ENCODE measurements around the gene SCP2. TPM values are rescaled to one million over a fixed set of nuclear protein-coding genes. Genes with fewer than 3 reads are reported as not detected.

Gene SCP2
- total RNA-seq, 2 experiments from 2014 or later = 78.1 to 81.1 TPM

DNA sequence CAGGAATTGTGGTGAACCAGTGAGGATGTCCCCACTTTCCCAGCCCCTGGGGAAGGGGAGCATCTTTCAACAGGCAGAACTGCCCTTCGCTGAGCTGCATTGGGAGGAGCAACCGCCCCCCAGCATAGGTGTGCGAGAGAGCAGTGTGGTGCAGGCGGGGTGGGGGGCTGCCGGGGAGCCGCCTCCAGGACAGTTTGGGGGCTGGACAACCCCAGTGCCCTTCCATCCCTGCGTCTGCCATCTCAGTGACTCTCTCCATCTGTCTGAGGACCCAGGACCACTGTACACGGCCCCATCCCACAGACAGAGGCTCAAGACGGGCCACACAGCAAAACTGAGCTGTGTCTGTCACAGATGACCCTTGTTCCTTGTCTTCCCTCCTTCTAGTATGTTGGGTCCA is 149.1 kb downstream of the SCP2 start:
- Mint-ChIP-seq H3K27ac (no peak overlapping the region), H3K36me3 (no peaks in the 10 kb centered on the region), H3K9me3 (no peaks in the 10 kb centered on the region), H3K27me3 (no peaks in the 10 kb centered on the region), H3K4me1 (ENCODE audit: low read depth) (no peaks in the 10 kb centered on the region), H3K4me3 (no peak overlapping the region)
- intact Hi-C loops (cut with micrococcal nuclease) = no loop called here
- no peak for DNase-seq
- CTCF ChIA-PET = no interaction called here
- POLR2A ChIA-PET = no interaction called here

DNA sequence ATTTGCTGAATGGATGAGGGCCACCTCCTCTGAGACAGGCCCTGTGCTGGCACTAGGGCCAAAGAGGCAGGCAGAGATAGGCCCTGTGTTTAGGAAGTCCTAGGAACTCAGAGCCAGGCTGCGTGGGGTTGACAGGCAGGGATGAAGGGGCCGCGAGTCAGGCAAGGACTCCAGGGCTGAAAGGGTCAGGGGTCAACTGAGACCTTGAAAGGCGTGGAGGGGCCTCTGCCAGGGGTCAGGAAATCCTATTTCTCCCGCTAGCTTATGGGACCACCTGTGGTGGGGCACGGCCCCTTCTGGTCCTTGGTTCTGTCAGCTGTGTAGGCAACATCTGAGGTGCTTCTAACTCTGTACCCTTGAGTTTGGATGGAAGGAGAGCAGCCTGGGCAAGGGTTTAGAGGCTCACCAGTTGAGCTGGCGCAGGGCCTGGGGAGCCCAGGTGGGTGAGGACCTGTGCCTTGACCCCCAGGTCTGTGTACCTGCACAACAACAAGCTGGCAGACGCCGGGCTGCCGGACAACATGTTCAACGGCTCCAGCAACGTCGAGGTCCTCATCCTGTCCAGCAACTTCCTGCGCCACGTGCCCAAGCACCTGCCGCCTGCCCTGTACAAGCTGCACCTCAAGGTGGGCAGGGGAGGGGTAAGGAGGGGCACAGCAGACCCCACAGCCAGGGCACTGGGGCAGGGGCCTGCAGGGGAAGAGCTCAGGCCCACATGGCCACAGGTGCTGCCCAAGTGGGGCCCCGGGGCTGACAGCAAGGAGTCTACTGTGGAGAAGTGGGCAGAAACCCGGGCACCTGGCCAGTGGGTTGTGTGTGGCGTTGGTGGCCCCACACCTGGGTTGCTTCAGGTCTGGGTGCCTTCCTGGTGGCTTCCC is 149.9 kb downstream of the SCP2 start:
- ChIA-PET POLR2A (no interaction called here), CTCF (no interaction called here)
- H3K36me3 Mint-ChIP-seq = no peaks in the 10 kb centered on the region
- H3K9me3 Mint-ChIP-seq = no peaks in the 10 kb centered on the region
- no peak for DNase-seq
- no peak overlapping the region for H3K27ac Mint-ChIP-seq
- H3K4me3 Mint-ChIP-seq = no peak overlapping the region
- intact Hi-C loops (cut with micrococcal nuclease) = no loop called here
- H3K4me1 Mint-ChIP-seq (ENCODE audit: low read depth) = no peaks in the 10 kb centered on the region
- no peaks in the 10 kb centered on the region for H3K27me3 Mint-ChIP-seq

DNA sequence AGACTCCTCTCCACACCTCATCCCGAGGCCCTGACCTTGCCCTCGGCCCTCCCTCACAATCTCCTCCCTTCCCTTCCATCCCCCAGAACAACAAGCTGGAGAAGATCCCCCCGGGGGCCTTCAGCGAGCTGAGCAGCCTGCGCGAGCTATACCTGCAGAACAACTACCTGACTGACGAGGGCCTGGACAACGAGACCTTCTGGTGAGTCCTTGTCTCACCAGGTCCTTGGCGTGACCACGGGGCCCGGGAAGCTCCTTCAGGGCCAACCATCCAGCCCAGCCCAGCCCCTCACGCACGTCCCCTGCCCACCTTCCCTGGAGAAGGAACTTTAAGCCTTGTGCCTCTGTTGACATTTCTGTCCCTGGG is 150.5 kb downstream of the SCP2 start:
- DNase-seq = no peak
- Mint-ChIP-seq H3K4me1 (ENCODE audit: low read depth) (no peaks in the 10 kb centered on the region), H3K4me3 (no peak overlapping the region), H3K36me3 (no peaks in the 10 kb centered on the region), H3K27me3 (no peaks in the 10 kb centered on the region), H3K27ac (no peak overlapping the region), H3K9me3 (no peaks in the 10 kb centered on the region)
- ChIA-PET POLR2A (no interaction called here), CTCF (no interaction called here)
- intact Hi-C loops (cut with micrococcal nuclease) = no loop called here

DNA sequence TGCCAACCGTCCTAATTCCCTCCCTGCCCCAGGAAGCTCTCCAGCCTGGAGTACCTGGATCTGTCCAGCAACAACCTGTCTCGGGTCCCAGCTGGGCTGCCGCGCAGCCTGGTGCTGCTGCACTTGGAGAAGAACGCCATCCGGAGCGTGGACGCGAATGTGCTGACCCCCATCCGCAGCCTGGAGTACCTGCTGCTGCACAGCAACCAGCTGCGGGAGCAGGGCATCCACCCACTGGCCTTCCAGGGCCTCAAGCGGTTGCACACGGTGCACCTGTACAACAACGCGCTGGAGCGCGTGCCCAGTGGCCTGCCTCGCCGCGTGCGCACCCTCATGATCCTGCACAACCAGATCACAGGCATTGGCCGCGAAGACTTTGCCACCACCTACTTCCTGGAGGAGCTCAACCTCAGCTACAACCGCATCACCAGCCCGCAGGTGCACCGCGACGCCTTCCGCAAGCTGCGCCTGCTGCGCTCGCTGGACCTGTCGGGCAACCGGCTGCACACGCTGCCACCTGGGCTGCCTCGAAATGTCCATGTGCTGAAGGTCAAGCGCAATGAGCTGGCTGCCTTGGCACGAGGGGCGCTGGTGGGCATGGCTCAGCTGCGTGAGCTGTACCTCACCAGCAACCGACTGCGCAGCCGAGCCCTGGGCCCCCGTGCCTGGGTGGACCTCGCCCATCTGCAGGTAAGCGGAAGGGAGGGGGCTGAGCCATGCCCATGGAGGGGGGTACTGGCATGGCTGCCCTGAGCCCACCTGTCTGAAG is 151.4 kb downstream of the SCP2 start:
- no peak for DNase-seq
- Mint-ChIP-seq H3K9me3 (no peaks in the 10 kb centered on the region), H3K27ac (no peak overlapping the region), H3K27me3 (no peaks in the 10 kb centered on the region), H3K36me3 (no peaks in the 10 kb centered on the region), H3K4me3 (no peak overlapping the region), H3K4me1 (ENCODE audit: low read depth) (no peaks in the 10 kb centered on the region)
- intact Hi-C loops (cut with micrococcal nuclease) = no loop called here
- POLR2A ChIA-PET = interaction anchor here (0.6 kb wide), 1 partner anchor 118 kb away, joined by 3 read pairs; no protein-coding TSS in a partner anchor
- CTCF ChIA-PET = no interaction called here

DNA sequence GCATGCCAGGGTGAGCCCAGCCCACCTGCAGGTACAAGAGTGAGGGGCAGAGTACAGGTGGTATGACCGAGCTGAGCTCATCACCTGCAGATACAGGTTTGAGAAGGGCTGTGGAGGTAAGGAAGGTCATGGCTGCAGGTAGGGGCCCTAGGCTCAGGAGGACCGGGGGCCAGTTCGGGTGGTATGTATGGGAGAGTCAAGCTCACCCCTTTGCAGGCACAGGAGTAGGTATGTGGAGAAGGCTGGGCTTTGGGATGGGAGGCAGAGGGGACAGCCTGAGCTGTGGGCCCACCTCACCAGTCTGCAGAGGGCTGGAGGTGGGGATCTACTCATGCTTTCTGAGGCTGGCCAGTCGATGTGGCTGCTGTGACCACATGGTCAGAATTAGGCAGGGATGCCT is 152.2 kb downstream of the SCP2 start:
- CTCF ChIA-PET = no interaction called here
- no peaks in the 10 kb centered on the region for H3K9me3 Mint-ChIP-seq
- no peaks in the 10 kb centered on the region for H3K36me3 Mint-ChIP-seq

DNA sequence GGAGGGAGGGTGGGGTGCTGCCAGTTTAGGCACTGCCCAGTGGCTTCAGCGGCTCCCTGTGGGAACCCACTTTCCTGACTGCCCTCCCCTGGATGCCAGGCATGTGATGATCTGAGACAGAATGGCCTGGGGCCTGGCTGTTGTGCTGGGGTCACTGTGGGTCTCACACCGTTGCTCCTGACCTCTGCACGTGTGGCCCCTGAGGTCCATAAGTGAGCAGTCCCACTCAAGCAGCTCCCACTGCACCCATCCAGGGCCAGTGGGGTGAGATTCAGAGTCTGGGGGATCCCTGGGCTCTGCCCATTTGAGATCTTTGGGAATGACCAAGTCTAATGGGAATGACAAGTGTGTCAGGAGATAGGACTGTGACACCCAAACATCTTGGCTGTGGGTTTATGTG is 153.0 kb downstream of the SCP2 start:
- CTCF ChIA-PET = no interaction called here
- POLR2A ChIA-PET = no interaction called here
- DNase-seq = no peak
- Mint-ChIP-seq H3K4me1 (ENCODE audit: low read depth) (no peaks in the 10 kb centered on the region), H3K27ac (no peak overlapping the region), H3K36me3 (no peaks in the 10 kb centered on the region), H3K9me3 (no peaks in the 10 kb centered on the region), H3K4me3 (no peak overlapping the region), H3K27me3 (no peaks in the 10 kb centered on the region)
- intact Hi-C loops (cut with micrococcal nuclease) = no loop called here

More for the DNA sequence above, 152.2 kb downstream of the SCP2 start:
- H3K4me1 Mint-ChIP-seq (ENCODE audit: low read depth) = no peaks in the 10 kb centered on the region
- H3K4me3 Mint-ChIP-seq = no peak overlapping the region
- H3K27ac Mint-ChIP-seq = no peak overlapping the region
- no peak for DNase-seq
- H3K27me3 Mint-ChIP-seq = no peaks in the 10 kb centered on the region
- intact Hi-C loops (cut with micrococcal nuclease) = no loop called here
- POLR2A ChIA-PET = no interaction called here

DNA sequence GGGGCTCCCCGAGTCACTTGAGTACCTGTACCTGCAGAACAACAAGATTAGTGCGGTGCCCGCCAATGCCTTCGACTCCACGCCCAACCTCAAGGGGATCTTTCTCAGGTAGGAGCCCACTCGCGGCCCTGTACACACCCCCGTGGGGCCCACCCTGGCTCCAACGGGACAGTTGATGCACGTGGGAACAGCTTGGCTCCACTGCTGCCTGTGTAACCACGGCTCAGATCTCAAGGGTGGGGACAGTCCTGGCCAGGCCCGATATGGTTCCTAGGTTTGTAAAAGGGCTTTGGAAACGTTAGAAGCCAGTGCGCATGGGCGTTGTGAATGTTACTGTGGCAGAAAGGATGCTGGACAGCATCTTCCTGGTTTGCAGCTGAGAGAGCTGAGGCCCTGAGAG is 153.7 kb downstream of the SCP2 start:
- Mint-ChIP-seq H3K27ac (no peak overlapping the region), H3K4me1 (ENCODE audit: low read depth) (no peaks in the 10 kb centered on the region), H3K4me3 (no peak overlapping the region), H3K36me3 (no peaks in the 10 kb centered on the region), H3K27me3 (no peaks in the 10 kb centered on the region), H3K9me3 (no peaks in the 10 kb centered on the region)
- intact Hi-C loops (cut with micrococcal nuclease) = no loop called here
- POLR2A ChIA-PET = no interaction called here
- DNase-seq = no peak
- CTCF ChIA-PET = no interaction called here

DNA sequence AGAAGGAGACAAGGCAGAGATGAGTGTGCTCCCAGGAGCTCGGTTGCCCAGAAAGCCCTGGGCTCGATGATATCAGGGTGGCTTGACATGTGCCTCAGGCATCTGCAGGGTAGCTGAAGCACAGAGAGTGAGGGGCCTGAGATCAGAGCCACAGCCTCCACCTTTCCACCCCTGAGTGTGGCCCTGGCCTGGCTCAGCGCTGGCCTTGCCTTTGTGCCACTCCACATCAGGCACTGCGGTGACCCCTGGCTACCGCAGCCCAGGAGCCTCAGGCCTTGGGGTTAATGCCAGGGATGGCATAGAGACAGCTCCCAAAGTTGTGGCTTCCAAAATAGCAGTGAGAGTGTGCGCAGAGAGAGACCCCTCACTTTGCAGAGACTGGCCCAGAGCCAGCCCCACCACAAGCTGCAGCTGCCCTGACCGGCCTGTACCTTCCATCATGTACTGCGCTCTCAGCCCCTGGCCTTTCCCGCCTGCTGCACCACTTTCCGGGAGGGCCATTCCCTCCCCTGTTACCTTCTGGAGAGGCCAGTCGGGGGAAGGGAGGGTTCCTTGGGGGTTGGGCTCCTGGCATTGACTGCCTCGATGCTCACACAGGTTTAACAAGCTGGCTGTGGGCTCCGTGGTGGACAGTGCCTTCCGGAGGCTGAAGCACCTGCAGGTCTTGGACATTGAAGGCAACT is 154.4 kb downstream of the SCP2 start:
- ChIA-PET POLR2A (no interaction called here), CTCF (no interaction called here)
- H3K4me1 Mint-ChIP-seq (ENCODE audit: low read depth) = no peaks in the 10 kb centered on the region
- no peak overlapping the region for H3K4me3 Mint-ChIP-seq
- H3K27ac Mint-ChIP-seq = no peak overlapping the region
- H3K9me3 Mint-ChIP-seq = no peaks in the 10 kb centered on the region
- intact Hi-C loops (cut with micrococcal nuclease) = no loop called here
- H3K36me3 Mint-ChIP-seq = no peaks in the 10 kb centered on the region
- no peak for DNase-seq
- no peaks in the 10 kb centered on the region for H3K27me3 Mint-ChIP-seq

DNA sequence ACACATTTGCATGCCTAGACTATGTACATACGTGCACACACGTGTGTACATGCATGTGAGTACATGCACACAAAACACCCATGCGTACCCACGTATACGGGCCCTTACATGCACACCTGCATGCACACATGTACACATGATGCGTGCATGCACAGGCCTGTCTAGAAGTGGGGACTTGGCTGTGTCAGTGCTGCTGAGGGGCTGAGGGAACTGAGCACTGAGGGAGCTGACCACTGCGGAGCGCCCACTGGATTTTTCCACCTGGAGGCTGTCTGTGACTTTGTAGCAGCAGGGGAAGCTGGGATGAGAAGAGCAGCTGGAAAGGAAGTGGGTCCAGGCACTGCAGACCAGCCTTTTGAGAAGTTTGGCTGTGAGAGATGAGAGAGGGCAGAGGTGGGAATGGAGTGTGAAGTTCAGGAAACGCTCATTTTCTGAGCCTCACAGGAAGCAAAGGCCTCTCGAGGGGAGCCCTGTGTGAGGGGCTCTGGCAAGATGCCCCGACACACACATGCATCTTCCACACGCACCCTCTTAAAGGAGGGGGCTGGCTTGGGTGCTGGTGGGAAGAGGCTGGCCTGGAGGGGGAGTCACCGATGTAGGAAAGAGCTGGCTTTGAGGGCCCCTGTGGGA is 155.9 kb downstream of the SCP2 start:
- DNase-seq = no peak
- no peaks in the 10 kb centered on the region for H3K36me3 Mint-ChIP-seq
- intact Hi-C loops (cut with micrococcal nuclease) = no loop called here
- no peak overlapping the region for H3K27ac Mint-ChIP-seq
- no peaks in the 10 kb centered on the region for H3K27me3 Mint-ChIP-seq
- no peaks in the 10 kb centered on the region for H3K9me3 Mint-ChIP-seq
- ChIA-PET POLR2A (no interaction called here), CTCF (no interaction called here)
- no peak overlapping the region for H3K4me3 Mint-ChIP-seq
- no peaks in the 10 kb centered on the region for H3K4me1 Mint-ChIP-seq (ENCODE audit: low read depth)

DNA sequence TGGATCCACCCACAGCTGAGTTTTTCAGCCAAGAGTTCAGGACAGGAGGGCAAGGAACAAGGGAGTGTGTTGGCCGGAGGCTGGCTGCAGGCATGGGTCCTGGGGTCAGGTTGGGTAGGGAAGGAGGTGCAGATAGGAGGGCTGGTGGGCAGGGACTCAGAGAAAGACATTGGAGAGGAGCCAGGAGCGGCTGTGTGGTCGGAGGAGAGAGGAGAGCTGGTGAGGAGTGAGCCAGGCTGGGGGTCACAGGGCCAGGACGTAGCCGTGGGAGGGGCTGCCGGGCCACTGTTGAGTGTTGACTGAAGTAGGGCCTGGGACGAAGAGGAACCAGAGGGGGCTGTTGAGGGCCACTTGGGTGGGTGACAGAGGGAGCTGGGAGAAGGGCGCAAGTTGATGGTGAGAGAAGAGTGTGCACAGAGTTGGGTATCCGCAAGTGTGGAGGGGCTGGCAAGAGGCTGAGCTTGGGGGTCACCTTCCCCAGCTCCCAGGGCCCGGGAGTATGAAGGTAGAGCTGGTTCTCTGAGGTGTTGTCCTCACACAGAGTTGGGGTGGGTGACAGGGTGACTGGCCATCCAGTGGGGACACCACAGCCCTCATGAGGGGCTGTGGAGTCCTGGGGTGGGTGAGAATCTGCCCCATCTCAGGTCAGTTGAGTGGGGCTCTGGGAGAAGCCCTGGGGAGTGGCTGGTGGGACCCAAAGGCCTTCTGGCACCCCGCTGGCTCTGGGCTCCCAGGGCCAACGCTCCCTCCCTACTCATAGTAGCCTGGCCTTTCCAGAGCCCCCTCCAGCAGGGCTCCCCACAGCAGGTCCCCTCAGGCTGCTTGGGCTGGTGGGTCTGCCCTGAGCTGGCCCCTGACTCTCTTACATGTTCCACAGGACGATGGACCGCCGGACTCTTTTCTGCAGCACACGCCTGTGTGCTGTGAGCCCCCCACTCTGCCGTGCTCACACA is 156.8 kb downstream of the SCP2 start:
- H3K4me3 Mint-ChIP-seq = no peak overlapping the region
- H3K27ac Mint-ChIP-seq = no peak overlapping the region
- H3K9me3 Mint-ChIP-seq = no peaks in the 10 kb centered on the region
- DNase-seq = no peak
- no peaks in the 10 kb centered on the region for H3K4me1 Mint-ChIP-seq (ENCODE audit: low read depth)
- H3K36me3 Mint-ChIP-seq = no peaks in the 10 kb centered on the region
- ChIA-PET CTCF (no interaction called here), POLR2A (no interaction called here)
- intact Hi-C loops (cut with micrococcal nuclease) = no loop called here
- H3K27me3 Mint-ChIP-seq = no peaks in the 10 kb centered on the region

DNA sequence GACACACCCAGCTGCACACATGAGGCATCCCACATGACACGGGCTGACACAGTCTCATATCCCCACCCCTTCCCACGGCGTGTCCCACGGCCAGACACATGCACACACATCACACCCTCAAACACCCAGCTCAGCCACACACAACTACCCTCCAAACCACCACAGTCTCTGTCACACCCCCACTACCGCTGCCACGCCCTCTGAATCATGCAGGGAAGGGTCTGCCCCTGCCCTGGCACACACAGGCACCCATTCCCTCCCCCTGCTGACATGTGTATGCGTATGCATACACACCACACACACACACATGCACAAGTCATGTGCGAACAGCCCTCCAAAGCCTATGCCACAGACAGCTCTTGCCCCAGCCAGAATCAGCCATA is 157.5 kb downstream of the SCP2 start:
- CTCF ChIA-PET = no interaction called here
- Mint-ChIP-seq H3K27me3 (no peaks in the 10 kb centered on the region), H3K36me3 (no peaks in the 10 kb centered on the region), H3K4me1 (ENCODE audit: low read depth) (no peaks in the 10 kb centered on the region), H3K9me3 (no peaks in the 10 kb centered on the region), H3K27ac (no peak overlapping the region), H3K4me3 (no peak overlapping the region)
- intact Hi-C loops (cut with micrococcal nuclease) = no loop called here
- no peak for DNase-seq
- POLR2A ChIA-PET = no interaction called here

DNA sequence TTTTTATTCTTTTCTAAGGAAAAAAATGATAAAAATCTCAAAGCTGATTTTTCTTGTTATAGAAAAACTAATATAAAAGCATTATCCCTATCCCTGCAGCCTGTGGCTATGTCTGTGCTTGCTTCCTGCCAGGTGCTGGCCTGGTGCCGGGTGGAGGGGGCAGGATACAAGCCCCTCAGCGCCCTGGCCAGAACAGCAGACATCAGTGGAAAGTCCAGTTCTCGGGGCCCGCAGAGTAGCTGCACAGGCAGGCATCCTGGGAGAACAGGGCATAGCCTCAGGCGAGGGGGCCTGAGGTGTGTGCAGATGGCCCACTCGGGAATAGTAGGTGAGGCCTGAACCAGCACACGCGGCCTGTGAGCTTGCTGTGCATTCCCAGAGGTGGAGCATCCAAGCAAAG is 158.3 kb downstream of the SCP2 start:
- DNase-seq = no peak
- no peak overlapping the region for H3K27ac Mint-ChIP-seq
- H3K9me3 Mint-ChIP-seq = no peaks in the 10 kb centered on the region
- CTCF ChIA-PET = no interaction called here
- H3K4me1 Mint-ChIP-seq (ENCODE audit: low read depth) = no peaks in the 10 kb centered on the region
- POLR2A ChIA-PET = no interaction called here
- H3K36me3 Mint-ChIP-seq = no peaks in the 10 kb centered on the region
- H3K27me3 Mint-ChIP-seq = no peaks in the 10 kb centered on the region
- intact Hi-C loops (cut with micrococcal nuclease) = no loop called here
- no peak overlapping the region for H3K4me3 Mint-ChIP-seq

Measured in activated CD4-positive, alpha-beta memory T cell treated with anti-CD3 and anti-CD28 coated beads for 36 hours (primary cell).